Prostate gland (tissue), 2 donors: ENCODE measurements around the gene BTBD17. TPM values are rescaled to one million over a fixed set of nuclear protein-coding genes. Genes with fewer than 3 reads are reported as not detected.

ENCODE experiments used
- DNase-seq: peaks from one replicate; pipeline ENCODE4 v3.0.0-alpha.2; 2019; ENCODE audit warnings: low spot score
- H3K27ac ChIP-seq, 2 donors: fragments of 200-600 bp; sonication (generic); 2 replicates each; pipeline ENCODE4 v1.5.1; 2017 to 2019
- H3K27me3 ChIP-seq: fragments of 200-600 bp; sonication (generic); replicated peaks from 2 replicates; pipeline ENCODE4 v1.5.1; 2019; ENCODE audit not compliant: insufficient read depth
- H3K36me3 ChIP-seq, 2 donors: fragments of 200-600 bp; sonication (generic); 1 replicate in 1 of 2; 2 replicates in 1 of 2; pipeline versions ENCODE4 v1.5.1 to v1.8.1; 2017 to 2019
- H3K4me1 ChIP-seq: fragments of 200-600 bp; sonication (generic); replicated peaks from 2 replicates; pipeline ENCODE4 v1.5.1; 2019
- H3K4me3 ChIP-seq, 2 donors: fragments of 200-600 bp; sonication (generic); 2 replicates each; pipeline ENCODE4 v1.5.1; 2017 to 2019
- H3K9me3 ChIP-seq: fragments of 200-600 bp; sonication (generic); 2 replicates; pipeline ENCODE4 v1.5.1; 2017
- POLR2A ChIP-seq: fragments of 450-650 bp; IDR thresholded peaks from one replicate; pipeline ENCODE4 v1.6.1; 2016; ENCODE audit warnings: antibody characterized with exemption, mild to moderate bottlenecking
- POLR2AphosphoS5 ChIP-seq: sonication (generic); formaldehyde crosslinking; IDR thresholded peaks from one replicate; pipeline ENCODE4 v1.6.1; 2017; ENCODE audit warnings: antibody characterized with exemption
- WGBS: methylation state at CpG from one replicate; pipeline ENCODE4 v1.1.5; 2018; 5-methylcytosine and 5-hydroxymethylcytosine counted together
- intact Hi-C: fragments of 100-400 bp; cut with DNase I; formaldehyde crosslinking; loops from one replicate; pipeline ENCODE4 v1.14.2; 2022
- total RNA-seq, 2 donors: library from RNA; depleted of rRNA; stranded (reverse); fragments of >200 nt; gene quantifications; one replicate each; pipeline ENCODE4 v1.1.0, GENCODE V29; 2016
- TF ChIP-seq, protein P1 (sequence below), 4 experiments: fragments of 200-600 bp in 2 of 4; fragments of 450-650 bp in 2 of 4; sonication (generic) in 2 of 4; IDR thresholded peaks; 1 replicate in 3 of 4; 2 replicates in 1 of 4; pipeline ENCODE4 v1.5.1; 2016 to 2019; ENCODE audit warnings: antibody characterized with exemption in 4 of 4, mild to moderate bottlenecking in 2 of 4, moderate library complexity in 2 of 4

Gene BTBD17
- total RNA-seq, 2 donors from 2014 or later: not detected

DNA sequence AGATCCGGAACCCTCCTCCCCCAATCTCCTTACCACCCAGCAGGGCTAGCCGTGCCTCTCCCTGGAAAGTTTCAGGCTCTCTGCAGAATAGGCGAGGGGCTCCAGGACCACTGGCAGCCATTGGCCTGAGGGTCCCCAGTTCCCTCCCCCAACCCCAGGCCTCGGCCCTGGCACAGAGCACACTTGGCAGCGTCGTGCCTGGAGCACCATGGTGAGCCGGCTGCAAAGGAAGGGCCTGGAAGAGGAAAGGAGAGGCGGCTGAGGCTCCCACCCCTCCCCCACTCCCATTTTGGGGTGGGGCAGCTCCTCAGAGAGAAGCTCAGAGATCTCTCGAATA is 369 bp upstream of the BTBD17 start:
- Histone ChIP-seq H3K36me3 (no peaks in the 10 kb centered on the region), H3K4me3 (no peak overlapping the region), H3K27ac (no peak overlapping the region), H3K4me1 (no peaks in the 10 kb centered on the region), H3K9me3 (no peaks in the 10 kb centered on the region), H3K27me3 (peaks cover 12% of the 10 kb centered on the region)
- 17% methylated on average over 9 of the region's 9 CpGs for WGBS
- DNase-seq: no peak
- TF ChIP-seq POLR2A (no peak), POLR2AphosphoS5 (no peak)
- TF ChIP-seq, protein P1, sequence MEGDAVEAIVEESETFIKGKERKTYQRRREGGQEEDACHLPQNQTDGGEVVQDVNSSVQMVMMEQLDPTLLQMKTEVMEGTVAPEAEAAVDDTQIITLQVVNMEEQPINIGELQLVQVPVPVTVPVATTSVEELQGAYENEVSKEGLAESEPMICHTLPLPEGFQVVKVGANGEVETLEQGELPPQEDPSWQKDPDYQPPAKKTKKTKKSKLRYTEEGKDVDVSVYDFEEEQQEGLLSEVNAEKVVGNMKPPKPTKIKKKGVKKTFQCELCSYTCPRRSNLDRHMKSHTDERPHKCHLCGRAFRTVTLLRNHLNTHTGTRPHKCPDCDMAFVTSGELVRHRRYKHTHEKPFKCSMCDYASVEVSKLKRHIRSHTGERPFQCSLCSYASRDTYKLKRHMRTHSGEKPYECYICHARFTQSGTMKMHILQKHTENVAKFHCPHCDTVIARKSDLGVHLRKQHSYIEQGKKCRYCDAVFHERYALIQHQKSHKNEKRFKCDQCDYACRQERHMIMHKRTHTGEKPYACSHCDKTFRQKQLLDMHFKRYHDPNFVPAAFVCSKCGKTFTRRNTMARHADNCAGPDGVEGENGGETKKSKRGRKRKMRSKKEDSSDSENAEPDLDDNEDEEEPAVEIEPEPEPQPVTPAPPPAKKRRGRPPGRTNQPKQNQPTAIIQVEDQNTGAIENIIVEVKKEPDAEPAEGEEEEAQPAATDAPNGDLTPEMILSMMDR (IDR thresholded peaks at IDR 0.05): no peak
- intact Hi-C loops: no loop called here

DNA sequence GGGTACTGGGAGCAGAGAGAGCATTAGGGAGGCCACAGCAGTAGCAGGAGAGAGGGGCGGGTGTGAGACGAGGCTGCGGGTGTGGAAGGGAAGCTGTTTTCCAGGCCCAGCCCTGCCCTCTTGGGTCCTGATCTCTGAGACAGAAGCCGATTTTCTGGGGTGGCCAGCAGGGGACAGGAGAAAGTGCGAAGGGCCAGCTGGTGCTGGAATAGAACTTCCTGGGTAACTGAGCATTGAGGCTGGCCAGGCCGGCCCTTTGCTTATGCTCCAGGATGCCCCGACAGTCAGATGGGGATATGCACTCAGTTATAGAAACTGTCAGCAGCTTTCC is 804 bp downstream of the BTBD17 start:
- H3K4me3 ChIP-seq: no peak overlapping the region
- no peaks in the 10 kb centered on the region for H3K4me1 ChIP-seq
- no peak overlapping the region for H3K27ac ChIP-seq
- peaks cover 19% of the 10 kb centered on the region for H3K27me3 ChIP-seq
- intact Hi-C loops: no loop called here
- 60% methylated on average over 7 of the region's 7 CpGs for WGBS
- no peaks in the 10 kb centered on the region for H3K36me3 ChIP-seq
- no peak for DNase-seq
- TF ChIP-seq, protein P1 (IDR thresholded peaks at IDR 0.05): no peak
- TF ChIP-seq POLR2A: no peak
- TF ChIP-seq POLR2AphosphoS5: no peak
- no peaks in the 10 kb centered on the region for H3K9me3 ChIP-seq

DNA sequence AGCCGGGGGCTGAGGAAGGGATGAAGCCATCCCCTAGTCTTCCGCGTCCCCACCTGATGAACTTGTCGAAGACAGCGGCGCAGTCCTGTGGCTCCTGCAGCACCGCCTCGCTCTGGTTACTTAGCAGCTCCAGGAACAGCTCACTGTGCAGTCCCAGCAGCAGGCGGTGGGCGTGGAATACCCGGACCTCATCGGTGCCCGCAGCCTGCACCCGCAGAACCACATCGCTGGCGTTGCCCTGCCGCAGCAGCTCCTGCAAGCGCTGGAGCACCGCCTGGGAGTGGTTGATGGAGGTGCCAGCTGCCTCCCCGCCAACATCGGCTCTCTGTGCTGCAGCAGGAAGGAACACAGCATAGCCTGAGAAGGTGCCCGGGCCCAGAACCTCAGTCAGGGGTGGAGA is 1.8 kb downstream of the BTBD17 start:
- DNase-seq: no peak
- 92% methylated on average over 22 of the region's 22 CpGs for WGBS
- Histone ChIP-seq H3K4me1 (no peaks in the 10 kb centered on the region), H3K9me3 (no peaks in the 10 kb centered on the region), H3K27me3 (peaks cover 26% of the 10 kb centered on the region), H3K27ac (no peak overlapping the region), H3K36me3 (no peaks in the 10 kb centered on the region), H3K4me3 (no peak overlapping the region)
- no peak for TF ChIP-seq POLR2AphosphoS5
- TF ChIP-seq POLR2A: no peak
- intact Hi-C loops: no loop called here

DNA sequence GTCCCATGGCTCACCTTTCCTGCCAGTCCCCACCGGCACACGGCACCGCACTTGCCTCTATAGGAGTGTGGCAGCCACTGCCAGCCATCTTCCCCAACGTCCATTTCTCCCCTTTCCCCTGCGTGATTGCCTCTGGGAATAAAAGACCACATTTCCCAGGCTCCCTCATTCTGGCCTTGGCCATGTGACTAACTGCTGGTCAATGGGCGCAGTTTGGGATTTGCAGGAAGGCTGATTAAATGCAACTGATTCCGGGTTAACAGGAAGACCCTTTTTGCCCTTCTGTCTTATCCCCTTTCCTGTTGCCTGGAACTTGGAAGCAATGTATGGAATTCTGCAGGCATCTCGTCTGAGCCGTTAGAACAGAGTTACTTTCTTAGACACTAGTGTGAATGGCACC is 3.0 kb downstream of the BTBD17 start:
- intact Hi-C loops: no loop called here
- 85% methylated on average over 9 of the region's 9 CpGs for WGBS

DNA sequence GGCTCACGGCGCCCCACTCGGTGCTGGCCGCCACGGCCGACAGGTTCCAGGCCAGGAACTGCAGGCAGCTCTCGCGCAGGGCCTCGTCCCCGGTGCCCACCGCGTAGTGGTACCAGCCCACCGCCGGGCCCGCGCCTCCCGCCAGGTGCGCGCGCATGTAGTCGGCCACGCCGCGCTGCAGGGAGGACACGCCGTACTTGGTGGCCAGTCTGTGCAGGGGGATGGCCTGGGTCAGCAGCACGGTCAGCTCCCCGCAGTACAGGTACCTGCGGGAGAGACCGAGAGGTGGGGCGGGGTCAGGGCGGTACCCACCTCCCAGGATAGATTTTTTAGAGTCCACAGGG is 4.2 kb downstream of the BTBD17 start:
- TF ChIP-seq, protein P1 (IDR thresholded peaks at IDR 0.05): no peak
- TF ChIP-seq POLR2AphosphoS5 (no peak), POLR2A (no peak)
- Histone ChIP-seq H3K27me3 (peaks cover 39% of the 10 kb centered on the region), H3K36me3 (no peaks in the 10 kb centered on the region), H3K27ac (no peak overlapping the region), H3K4me3 (no peak overlapping the region), H3K4me1 (no peaks in the 10 kb centered on the region), H3K9me3 (no peaks in the 10 kb centered on the region)
- DNase-seq: no peak
- intact Hi-C loops: no loop called here
- 18% methylated on average over 30 of the region's 32 CpGs for WGBS

More for the DNA sequence above, 3.0 kb downstream of the BTBD17 start:
- Histone ChIP-seq H3K4me1 (no peaks in the 10 kb centered on the region), H3K27me3 (peaks cover 31% of the 10 kb centered on the region), H3K27ac (no peak overlapping the region), H3K4me3 (no peak overlapping the region), H3K9me3 (no peaks in the 10 kb centered on the region), H3K36me3 (no peaks in the 10 kb centered on the region)
- TF ChIP-seq POLR2AphosphoS5 (no peak), POLR2A (no peak)
- TF ChIP-seq, protein P1 (IDR thresholded peaks at IDR 0.05): no peak
- no peak for DNase-seq
